ENCODE measurements around the gene C1QTNF6. TPM values are rescaled to one million over a fixed set of nuclear protein-coding genes. Genes with fewer than 3 reads are reported as not detected.
A peak's percentile ranks its signal among the peaks of the same experiment; 100 is the strongest.

C1QTNF6 gene
- total and polyA plus RNA-seq, 10 of the 15 experiments (the other 5 are each of a cell fraction or from before 2014, with no cell fraction given), result 0.16 to 4.1 (median 1.3) TPM

DNA sequence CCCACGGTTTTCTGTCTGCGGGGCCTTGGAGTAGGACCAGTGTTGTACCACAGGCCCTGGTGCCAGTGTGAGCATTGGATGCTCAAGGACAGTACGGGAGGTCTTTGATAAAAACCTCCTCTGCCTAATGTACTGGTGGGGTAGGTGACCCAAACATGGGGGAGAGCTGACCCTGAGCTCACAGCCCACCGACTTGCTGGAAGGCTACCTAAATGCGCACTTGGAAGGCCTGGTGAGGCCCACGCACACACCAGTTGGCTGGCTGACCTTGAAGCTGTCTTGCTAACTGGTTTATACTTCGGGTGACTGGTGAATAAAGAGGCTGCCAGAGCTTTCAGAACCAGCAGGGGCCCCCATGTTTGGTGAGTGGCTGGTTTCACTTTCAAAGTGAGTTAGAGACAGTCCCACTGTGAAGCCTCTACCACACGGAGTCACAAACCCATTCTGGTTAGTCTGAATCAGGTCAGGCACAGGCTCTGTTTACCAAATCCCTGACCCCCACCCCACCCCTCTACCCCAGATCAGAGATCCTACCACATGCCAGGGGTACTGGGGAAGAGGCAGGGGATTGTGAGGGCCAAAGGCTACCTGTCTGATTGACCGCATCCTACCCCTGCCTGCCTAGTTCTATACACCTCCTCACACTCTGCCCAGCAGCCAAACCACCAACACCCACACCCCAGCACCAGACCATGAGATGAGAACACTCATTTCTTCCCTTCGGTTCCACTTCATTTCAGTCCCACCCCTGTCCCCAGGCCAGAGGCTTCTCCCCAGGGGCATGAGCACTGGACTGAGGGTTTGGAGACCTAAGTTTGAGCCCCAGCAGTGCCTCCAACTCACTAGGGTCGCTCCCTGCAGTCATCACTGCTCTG lies 25.6 kb downstream of the C1QTNF6 start (continued):
- TF ChIP-seq, protein P1, sequence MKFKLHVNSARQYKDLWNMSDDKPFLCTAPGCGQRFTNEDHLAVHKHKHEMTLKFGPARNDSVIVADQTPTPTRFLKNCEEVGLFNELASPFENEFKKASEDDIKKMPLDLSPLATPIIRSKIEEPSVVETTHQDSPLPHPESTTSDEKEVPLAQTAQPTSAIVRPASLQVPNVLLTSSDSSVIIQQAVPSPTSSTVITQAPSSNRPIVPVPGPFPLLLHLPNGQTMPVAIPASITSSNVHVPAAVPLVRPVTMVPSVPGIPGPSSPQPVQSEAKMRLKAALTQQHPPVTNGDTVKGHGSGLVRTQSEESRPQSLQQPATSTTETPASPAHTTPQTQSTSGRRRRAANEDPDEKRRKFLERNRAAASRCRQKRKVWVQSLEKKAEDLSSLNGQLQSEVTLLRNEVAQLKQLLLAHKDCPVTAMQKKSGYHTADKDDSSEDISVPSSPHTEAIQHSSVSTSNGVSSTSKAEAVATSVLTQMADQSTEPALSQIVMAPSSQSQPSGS (IDR thresholded peaks at IDR 0.05; ENCODE audit: low read length), result no peak
- TF ChIP-seq FOS (IDR thresholded peaks at IDR 0.05; ENCODE audit: borderline replicate concordance, extremely low read depth, insufficient read length) (no peak), RFX5 (IDR thresholded peaks at IDR 0.05; ENCODE audit: low read depth, low read length) (no peak), NFXL1 (IDR thresholded peaks at IDR 0.05; ENCODE audit: borderline replicate concordance) (no peak), TCF7 (IDR thresholded peaks at IDR 0.05; ENCODE audit: borderline replicate concordance) (no peak), MEF2B (IDR thresholded peaks at IDR 0.05; ENCODE audit: partially characterized antibody, poor library complexity, severe bottlenecking) (peak; percentile 99), POLR2A (IDR thresholded peaks at IDR 0.05; ENCODE audit: low read depth, low read length) (peak; percentile 76), ZNF274 (IDR thresholded peaks at IDR 0.05; ENCODE audit: insufficient read depth, insufficient read length) (no peak), TAF1 (IDR thresholded peaks at IDR 0.05; ENCODE audit: borderline replicate concordance, low read depth, low read length) (peak; percentile 64), BACH1 (IDR thresholded peaks at IDR 0.05; ENCODE audit: borderline replicate concordance) (peak; percentile 87; the same call in 1 of the 2 replicates), MEF2A (IDR thresholded peaks at IDR 0.05; ENCODE audit: insufficient read depth, low read depth, low read length) (peak; percentile 55; the same call in 1 of the 2 replicates), HDGF (IDR thresholded peaks at IDR 0.05) (peak; percentile 81; the same call in 1 of the 2 replicates), ZSCAN29 (IDR thresholded peaks at IDR 0.05) (no peak; the same call in none of the 2 replicates), CBFB (IDR thresholded peaks at IDR 0.05; ENCODE audit: low read depth) (peak; percentile 94), IRF4 (IDR thresholded peaks at IDR 0.05; ENCODE audit: low read depth, low read length) (peak; percentile 98), CHD2 (IDR thresholded peaks at IDR 0.05; ENCODE audit: borderline replicate concordance, low read depth, low read length) (peak; percentile 74; the same call in 1 of the 2 replicates), IKZF2 (IDR thresholded peaks at IDR 0.05) (peak; percentile 93 to 97), RBBP5 (conservative IDR thresholded peaks at IDR 0.05) (no peak; the same call in 1 of the 2 replicates), BCL11A (IDR thresholded peaks at IDR 0.05; ENCODE audit: low read depth, low read length) (peak; percentile 98), ZNF384 (IDR thresholded peaks at IDR 0.05; ENCODE audit: borderline replicate concordance, low read depth, low read length) (no peak)
- TF ChIP-seq, protein P2, sequence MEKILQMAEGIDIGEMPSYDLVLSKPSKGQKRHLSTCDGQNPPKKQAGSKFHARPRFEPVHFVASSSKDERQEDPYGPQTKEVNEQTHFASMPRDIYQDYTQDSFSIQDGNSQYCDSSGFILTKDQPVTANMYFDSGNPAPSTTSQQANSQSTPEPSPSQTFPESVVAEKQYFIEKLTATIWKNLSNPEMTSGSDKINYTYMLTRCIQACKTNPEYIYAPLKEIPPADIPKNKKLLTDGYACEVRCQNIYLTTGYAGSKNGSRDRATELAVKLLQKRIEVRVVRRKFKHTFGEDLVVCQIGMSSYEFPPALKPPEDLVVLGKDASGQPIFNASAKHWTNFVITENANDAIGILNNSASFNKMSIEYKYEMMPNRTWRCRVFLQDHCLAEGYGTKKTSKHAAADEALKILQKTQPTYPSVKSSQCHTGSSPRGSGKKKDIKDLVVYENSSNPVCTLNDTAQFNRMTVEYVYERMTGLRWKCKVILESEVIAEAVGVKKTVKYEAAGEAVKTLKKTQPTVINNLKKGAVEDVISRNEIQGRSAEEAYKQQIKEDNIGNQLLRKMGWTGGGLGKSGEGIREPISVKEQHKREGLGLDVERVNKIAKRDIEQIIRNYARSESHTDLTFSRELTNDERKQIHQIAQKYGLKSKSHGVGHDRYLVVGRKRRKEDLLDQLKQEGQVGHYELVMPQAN (conservative IDR thresholded peaks at IDR 0.05), result no peak; the same call in 1 of the 2 replicates
- TF ChIP-seq, protein P3, sequence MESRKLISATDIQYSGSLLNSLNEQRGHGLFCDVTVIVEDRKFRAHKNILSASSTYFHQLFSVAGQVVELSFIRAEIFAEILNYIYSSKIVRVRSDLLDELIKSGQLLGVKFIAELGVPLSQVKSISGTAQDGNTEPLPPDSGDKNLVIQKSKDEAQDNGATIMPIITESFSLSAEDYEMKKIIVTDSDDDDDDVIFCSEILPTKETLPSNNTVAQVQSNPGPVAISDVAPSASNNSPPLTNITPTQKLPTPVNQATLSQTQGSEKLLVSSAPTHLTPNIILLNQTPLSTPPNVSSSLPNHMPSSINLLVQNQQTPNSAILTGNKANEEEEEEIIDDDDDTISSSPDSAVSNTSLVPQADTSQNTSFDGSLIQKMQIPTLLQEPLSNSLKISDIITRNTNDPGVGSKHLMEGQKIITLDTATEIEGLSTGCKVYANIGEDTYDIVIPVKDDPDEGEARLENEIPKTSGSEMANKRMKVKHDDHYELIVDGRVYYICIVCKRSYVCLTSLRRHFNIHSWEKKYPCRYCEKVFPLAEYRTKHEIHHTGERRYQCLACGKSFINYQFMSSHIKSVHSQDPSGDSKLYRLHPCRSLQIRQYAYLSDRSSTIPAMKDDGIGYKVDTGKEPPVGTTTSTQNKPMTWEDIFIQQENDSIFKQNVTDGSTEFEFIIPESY (IDR thresholded peaks at IDR 0.05), result no peak
- TF ChIP-seq, protein P4, sequence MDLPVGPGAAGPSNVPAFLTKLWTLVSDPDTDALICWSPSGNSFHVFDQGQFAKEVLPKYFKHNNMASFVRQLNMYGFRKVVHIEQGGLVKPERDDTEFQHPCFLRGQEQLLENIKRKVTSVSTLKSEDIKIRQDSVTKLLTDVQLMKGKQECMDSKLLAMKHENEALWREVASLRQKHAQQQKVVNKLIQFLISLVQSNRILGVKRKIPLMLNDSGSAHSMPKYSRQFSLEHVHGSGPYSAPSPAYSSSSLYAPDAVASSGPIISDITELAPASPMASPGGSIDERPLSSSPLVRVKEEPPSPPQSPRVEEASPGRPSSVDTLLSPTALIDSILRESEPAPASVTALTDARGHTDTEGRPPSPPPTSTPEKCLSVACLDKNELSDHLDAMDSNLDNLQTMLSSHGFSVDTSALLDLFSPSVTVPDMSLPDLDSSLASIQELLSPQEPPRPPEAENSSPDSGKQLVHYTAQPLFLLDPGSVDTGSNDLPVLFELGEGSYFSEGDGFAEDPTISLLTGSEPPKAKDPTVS (IDR thresholded peaks at IDR 0.05; ENCODE audit: low read depth, low read length), result no peak

All from GM12878 (cell line).